IMR-90 (cell line): ENCODE results near the gene INTS12. TPM values are rescaled to one million over a fixed set of nuclear protein-coding genes. Genes with fewer than 3 reads are reported as not detected.

Experiments
- ATAC-seq: fragments of 200-7000 bp; cut with Tn5 transposase; 2 replicates; pipeline ENCODE4 v1.9.1; 2020; ENCODE audit warnings: low read depth, mild to moderate bottlenecking, moderate library complexity
- BruUV-seq: library from RNA; stranded (reverse); fragments of 400-500 nt; replicated peaks from 2 replicates; lab custom pipeline; 2021; lab: Mats Ljungman, UMichigan
- CTCF ChIA-PET: fragments of 300-600 bp; formaldehyde crosslinking; extraction: SDS; loops from one replicate; lab custom pipeline; 2021; ENCODE audit warnings: antibody characterized with exemption; lab: Yijun Ruan, JAX
- POLR2A ChIA-PET: fragments of 300-600 bp; sonication (Branson Sonifier 250); formaldehyde crosslinking; loops from one replicate; lab custom pipeline; 2022; ENCODE audit warnings: antibody characterized with exemption; ENCODE audit not compliant: unreplicated experiment; lab: Charles Lee
- DNase-seq: peaks from one replicate; pipeline ENCODE4 v3.0.0; 2013
- H2AFZ ChIP-seq: replicated peaks from 2 replicates; pipeline ENCODE3; 2013; ENCODE audit warnings: low read length, mild to moderate bottlenecking; ENCODE audit not compliant: poor library complexity
- H2AK5ac ChIP-seq: 2 replicates; pipeline ENCODE4 v1.6.1; 2013; ENCODE audit warnings: low read depth, low read length, inconsistent platforms
- H2AK9ac ChIP-seq: replicated peaks from 2 replicates; pipeline ENCODE3; 2013; ENCODE audit warnings: mild to moderate bottlenecking, low read depth, low read length, moderate library complexity; ENCODE audit not compliant: poor library complexity
- H2BK120ac ChIP-seq: 2 replicates; pipeline ENCODE4 v1.6.1; 2013; ENCODE audit warnings: low read depth, low read length, inconsistent platforms
- H2BK15ac ChIP-seq: 3 replicates; pipeline ENCODE4 v1.6.1; 2013; ENCODE audit warnings: low read depth, low read length, inconsistent platforms
- H2BK20ac ChIP-seq: 2 replicates; pipeline ENCODE4 v1.6.1; 2013; ENCODE audit warnings: low read depth, mild to moderate bottlenecking, inconsistent platforms, low read length, moderate library complexity
- H2BK5ac ChIP-seq: 2 replicates; pipeline ENCODE4 v1.6.1; 2013; ENCODE audit warnings: mild to moderate bottlenecking, low read depth, low read length, inconsistent platforms; ENCODE audit not compliant: poor library complexity, severe bottlenecking
- H3K14ac ChIP-seq: replicated peaks from 2 replicates; pipeline ENCODE4 v1.6.1; 2013; ENCODE audit warnings: low read depth, low read length, inconsistent platforms
- H3K18ac ChIP-seq: 2 replicates; pipeline ENCODE4 v1.6.1; 2013; ENCODE audit warnings: low read depth, low read length, control low read depth
- H3K23ac ChIP-seq: 2 replicates; pipeline ENCODE4 v1.6.1; 2013; ENCODE audit warnings: low read depth, low read length, inconsistent platforms
- H3K27ac ChIP-seq: 2 replicates; pipeline ENCODE4 v1.5.1; 2013; ENCODE audit warnings: mild to moderate bottlenecking, control low read depth, low read length; ENCODE audit not compliant: insufficient read depth
- H3K27me3 ChIP-seq: 2 replicates; pipeline ENCODE4 v1.6.1; 2013; ENCODE audit warnings: low read length; ENCODE audit not compliant: control insufficient read depth, insufficient read depth
- H3K36me3 ChIP-seq: 2 replicates; pipeline ENCODE4 v1.6.1; 2013; ENCODE audit warnings: low read length, mixed read lengths; ENCODE audit not compliant: control insufficient read depth, insufficient read depth
- H3K4ac ChIP-seq: 2 replicates; pipeline ENCODE4 v1.6.1; 2013; ENCODE audit warnings: low read depth, low read length, inconsistent platforms
- H3K4me1 ChIP-seq: 2 replicates; pipeline ENCODE4 v1.6.1; 2013; ENCODE audit warnings: low read length, mixed read lengths; ENCODE audit not compliant: control insufficient read depth, insufficient read depth
- H3K4me2 ChIP-seq: 2 replicates; pipeline ENCODE4 v1.6.1; 2013; ENCODE audit warnings: low read depth, mild to moderate bottlenecking, control low read depth, low read length, moderate library complexity
- H3K4me3 ChIP-seq: 2 replicates; pipeline ENCODE4 v1.5.1; 2013; ENCODE audit warnings: low read depth, mild to moderate bottlenecking, control low read depth, low read length, moderate library complexity; ENCODE audit not compliant: insufficient read depth
- H3K56ac ChIP-seq: 2 replicates; pipeline ENCODE4 v1.6.1; 2013; ENCODE audit warnings: low read length, inconsistent platforms; ENCODE audit not compliant: insufficient read depth; ENCODE audit errors: extremely low read depth
- H3K79me1 ChIP-seq, 2 experiments: 2 replicates each; pipeline ENCODE4 v1.6.1; 2013; ENCODE audit warnings: low read length in 2 of 2, inconsistent platforms in 1 of 2, low read depth in 1 of 2
- H3K9ac ChIP-seq: 2 replicates; pipeline ENCODE4 v1.6.1; 2013; ENCODE audit warnings: low read depth, low read length, control low read depth
- H3K9me1 ChIP-seq: 2 replicates; pipeline ENCODE4 v1.6.1; 2013; ENCODE audit warnings: low read length, inconsistent platforms; ENCODE audit not compliant: insufficient read depth
- H3K9me3 ChIP-seq: 2 replicates; pipeline ENCODE4 v1.6.1; 2013; ENCODE audit warnings: low read length; ENCODE audit not compliant: control insufficient read depth, insufficient read depth
- H4K20me1 ChIP-seq: 2 replicates; pipeline ENCODE4 v1.6.1; 2013; ENCODE audit warnings: low read length, inconsistent platforms; ENCODE audit not compliant: insufficient read depth
- H4K5ac ChIP-seq: 2 replicates; pipeline ENCODE4 v1.6.1; 2013; ENCODE audit warnings: mild to moderate bottlenecking, low read depth, low read length, control low read depth
- H4K8ac ChIP-seq, 2 experiments: 2 replicates each; pipeline ENCODE4 v1.6.1; 2013; ENCODE audit warnings: low read depth in 2 of 2, low read length in 2 of 2, control low read depth in 1 of 2, inconsistent platforms in 1 of 2
- H4K91ac ChIP-seq: 2 replicates; pipeline ENCODE4 v1.6.1; 2013; ENCODE audit warnings: low read depth, low read length, inconsistent platforms; ENCODE audit not compliant: insufficient read depth
- BHLHE40 ChIP-seq: fragments of 150-350 bp; IDR thresholded peaks from 2 replicates; pipeline ENCODE4 v1.6.1; 2016; ENCODE audit warnings: mild to moderate bottlenecking, low read depth, low read length
- CEBPB ChIP-seq: IDR thresholded peaks from 2 replicates; pipeline ENCODE4 v1.6.1; 2012; ENCODE audit warnings: low read depth, low read length, improper control_type of control experiment
- FOS ChIP-seq: fragments of 150-350 bp; IDR thresholded peaks from 2 replicates; pipeline ENCODE4 v1.6.1; 2016; ENCODE audit warnings: low read depth, low read length
- NFE2L2 ChIP-seq: fragments of 150-350 bp; IDR thresholded peaks from 2 replicates; pipeline ENCODE4 v1.6.1; 2016; ENCODE audit warnings: low read depth, mild to moderate bottlenecking, low read length
- RAD21 ChIP-seq: IDR thresholded peaks from 2 replicates; pipeline ENCODE4 v1.6.1; 2012; ENCODE audit warnings: low read length, improper control_type of control experiment
- RFX5 ChIP-seq: IDR thresholded peaks from 2 replicates; pipeline ENCODE4 v1.8.0; 2012; ENCODE audit warnings: low read depth, mild to moderate bottlenecking, low read length, moderate library complexity
- USF2 ChIP-seq: fragments of 150-350 bp; IDR thresholded peaks from 2 replicates; pipeline ENCODE4 v1.6.1; 2017; ENCODE audit warnings: mild to moderate bottlenecking, antibody characterized with exemption, low read length, low read depth
- WGBS, 2 experiments: methylation state at CpG; one replicate each; pipeline versions ENCODE4 v1.1.5 to v1.1.7; 2013; ENCODE audit warnings: missing lambda C conversion rate in 2 of 2; ENCODE audit not compliant: insufficient read length in 1 of 2; ENCODE audit errors: extremely low coverage in 2 of 2; 5-methylcytosine and 5-hydroxymethylcytosine counted together
- dilution Hi-C: fragments of 300-500 bp; cut with HindIII; formaldehyde crosslinking; loops from one replicate; pipeline ENCODE4 v1.14.3; 2018; ENCODE audit warnings: low sequenced_read_pairs; ENCODE audit not compliant: unreplicated experiment
- in situ Hi-C: fragments of 300-500 bp; cut with MboI; formaldehyde crosslinking; loops from 3 replicates; pipeline ENCODE4 v1.14.3; 2019; ENCODE audit warnings: low sequenced_read_pairs, inconsistent platforms, mixed read lengths
- intact Hi-C: fragments of 100-400 bp; cut with micrococcal nuclease; formaldehyde crosslinking; loops from 2 replicates; pipeline ENCODE4 v1.10.0; 2022
- polyA plus RNA-seq, 3 experiments: library from polyadenylated mRNA; depleted of rRNA; stranded (reverse); fragments of >200 nt; gene quantifications; 2 replicates each; pipeline ENCODE4 v1.2.3, GENCODE V29; 2012; ENCODE audit warnings: low replicate concordance in 1 of 3
- total RNA-seq: library from RNA; depleted of rRNA; stranded (reverse); fragments of >200 nt; gene quantifications from 2 replicates; pipeline ENCODE4 v1.2.3, GENCODE V29; 2012

The INTS12 gene
- total and polyA plus RNA-seq, 2 of the 4 experiments (the other 2 are of a cell fraction) = 27.5 to 36.0 TPM

GRCh38 chr4:105679186-105679585 is 29.3 kb downstream of the INTS12 start:
- DNase-seq = no peak
- no peak for TF ChIP-seq FOS
- no peak for TF ChIP-seq CEBPB
- no peak for TF ChIP-seq NFE2L2
- no peak for TF ChIP-seq BHLHE40
- no peak for TF ChIP-seq RFX5
- TF ChIP-seq USF2 = no peak
- no peak for TF ChIP-seq RAD21
- no peak overlapping the region for H2AK9ac ChIP-seq
- H2AFZ ChIP-seq = no peak overlapping the region
- no peaks in the 10 kb centered on the region for H3K79me1 ChIP-seq
- in situ Hi-C loops = no loop called here
- H3K4ac ChIP-seq = no peak overlapping the region
- H3K4me2 ChIP-seq = no peak overlapping the region
- no peak overlapping the region for H3K23ac ChIP-seq
- H2BK120ac ChIP-seq = no peak overlapping the region
- H3K56ac ChIP-seq = no peak overlapping the region
- no peak overlapping the region for H4K5ac ChIP-seq
- no peak overlapping the region for H3K4me3 ChIP-seq
- no peak overlapping the region for H3K18ac ChIP-seq
- no peaks in the 10 kb centered on the region for H3K4me1 ChIP-seq
- H3K27ac ChIP-seq = no peak overlapping the region
- no peak overlapping the region for H4K91ac ChIP-seq
- H2BK15ac ChIP-seq = no peak overlapping the region
- no peak overlapping the region for H3K14ac ChIP-seq
- no peaks in the 10 kb centered on the region for H3K9me3 ChIP-seq
- no peaks in the 10 kb centered on the region for H4K20me1 ChIP-seq
- 0 out of 2 replicates have a peak, but pooled peaks cover 3% of the 10 kb centered on the region for H3K9me1 ChIP-seq
- H4K8ac ChIP-seq = no peak overlapping the region
- no peak overlapping the region for H2BK20ac ChIP-seq
- dilution Hi-C loops = no loop called here
- no peak overlapping the region for H2BK5ac ChIP-seq
- H3K36me3 ChIP-seq = peaks cover 5% of the 10 kb centered on the region
- no peak for ATAC-seq
- H2AK5ac ChIP-seq = no peak overlapping the region
- no TSS peak for BruUV-seq
- H3K9ac ChIP-seq = no peak overlapping the region
- intact Hi-C loops = no loop called here
- WGBS, 2 experiments = 25% methylated on average over 1 of the region's 2 CpGs; no CpG with 5 or more reads in 1 of the 2 experiments
- H3K27me3 ChIP-seq = no peaks in the 10 kb centered on the region
- CTCF ChIA-PET = interaction anchor here (0.6 kb wide), 1 partner anchor 260 kb away, joined by 6 read pairs; no protein-coding TSS in a partner anchor
- POLR2A ChIA-PET = no interaction called here
